GM12865 (cell line): Measurements from ENCODE around the gene SPATA16.

Experiments
- DNase-seq: peaks from one replicate; pipeline ENCODE4 v3.0.0; 2010; ENCODE audit warnings: low read depth
- H3K4me3 ChIP-seq: 2 replicates; pipeline ENCODE4 v1.5.1; 2011; ENCODE audit warnings: mild to moderate bottlenecking, low read depth, low read length, control low read depth
- TF ChIP-seq, protein P1 (sequence below): IDR thresholded peaks from 2 replicates; pipeline ENCODE4 v1.5.1; 2011; ENCODE audit warnings: low read length, control low read depth, low read depth, inconsistent platforms; ENCODE audit not compliant: insufficient read depth; ENCODE audit errors: missing control alignments

Gene SPATA16

DNA sequence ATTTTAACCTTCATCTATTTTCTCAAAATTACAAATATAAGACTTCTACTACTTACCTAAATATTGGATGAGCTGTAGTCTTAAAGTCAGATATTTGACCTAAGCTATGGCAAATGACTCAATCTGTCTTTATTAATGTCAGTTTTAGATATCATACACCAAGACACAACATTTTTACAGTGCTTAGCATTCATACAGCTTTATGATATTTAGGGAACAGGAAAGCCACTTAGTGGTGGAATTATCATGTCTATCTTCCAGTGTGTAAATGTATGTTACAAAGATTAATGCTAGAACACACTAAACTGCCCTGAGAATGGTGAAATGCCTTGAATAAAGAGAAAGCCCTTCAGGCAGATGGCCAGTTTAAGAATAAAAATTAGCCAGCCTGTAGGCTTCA is 135.0 kb downstream of the SPATA16 start:
- no peak overlapping the region for H3K4me3 ChIP-seq
- DNase-seq: no peak
- TF ChIP-seq, protein P1, sequence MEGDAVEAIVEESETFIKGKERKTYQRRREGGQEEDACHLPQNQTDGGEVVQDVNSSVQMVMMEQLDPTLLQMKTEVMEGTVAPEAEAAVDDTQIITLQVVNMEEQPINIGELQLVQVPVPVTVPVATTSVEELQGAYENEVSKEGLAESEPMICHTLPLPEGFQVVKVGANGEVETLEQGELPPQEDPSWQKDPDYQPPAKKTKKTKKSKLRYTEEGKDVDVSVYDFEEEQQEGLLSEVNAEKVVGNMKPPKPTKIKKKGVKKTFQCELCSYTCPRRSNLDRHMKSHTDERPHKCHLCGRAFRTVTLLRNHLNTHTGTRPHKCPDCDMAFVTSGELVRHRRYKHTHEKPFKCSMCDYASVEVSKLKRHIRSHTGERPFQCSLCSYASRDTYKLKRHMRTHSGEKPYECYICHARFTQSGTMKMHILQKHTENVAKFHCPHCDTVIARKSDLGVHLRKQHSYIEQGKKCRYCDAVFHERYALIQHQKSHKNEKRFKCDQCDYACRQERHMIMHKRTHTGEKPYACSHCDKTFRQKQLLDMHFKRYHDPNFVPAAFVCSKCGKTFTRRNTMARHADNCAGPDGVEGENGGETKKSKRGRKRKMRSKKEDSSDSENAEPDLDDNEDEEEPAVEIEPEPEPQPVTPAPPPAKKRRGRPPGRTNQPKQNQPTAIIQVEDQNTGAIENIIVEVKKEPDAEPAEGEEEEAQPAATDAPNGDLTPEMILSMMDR: no peak

DNA sequence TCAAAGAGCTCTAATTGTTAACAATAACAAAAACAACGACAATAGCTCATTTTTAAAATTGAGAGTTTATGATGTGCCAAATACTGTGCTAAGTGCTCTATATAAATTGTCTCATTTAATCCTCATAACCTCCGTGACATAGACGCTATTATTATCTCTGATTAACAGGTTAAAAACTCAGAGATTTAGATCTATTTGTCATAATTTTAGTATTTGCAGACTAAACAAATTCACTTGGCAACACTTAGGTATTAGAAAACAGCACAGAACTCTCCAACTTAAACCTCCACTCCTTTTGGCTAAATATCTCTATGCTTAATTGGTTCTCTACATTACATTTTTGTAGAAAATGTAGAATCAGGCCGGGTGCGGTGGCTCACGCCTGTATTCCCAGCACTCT is 136.4 kb downstream of the SPATA16 start:
- no peak for DNase-seq
- TF ChIP-seq, protein P1: no peak

DNA sequence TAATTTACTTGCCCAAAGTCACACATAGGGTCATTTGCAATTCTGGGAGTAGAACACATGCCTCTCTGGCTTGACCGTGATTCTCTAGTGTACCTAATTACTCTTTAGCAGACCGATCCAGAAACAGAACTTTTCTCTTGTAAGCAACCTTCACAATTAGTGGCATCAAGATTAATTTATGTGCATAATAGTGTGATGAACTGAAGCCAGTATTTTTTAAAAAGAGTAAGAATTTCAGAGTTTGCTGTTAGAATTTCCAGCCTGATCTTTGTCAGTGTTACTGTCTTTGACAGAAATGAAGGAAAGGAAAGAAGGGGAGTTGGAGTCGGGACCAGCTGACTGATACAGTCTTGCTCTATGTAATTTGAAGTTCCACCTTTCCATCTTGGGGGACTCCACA is 137.1 kb downstream of the SPATA16 start:
- TF ChIP-seq, protein P1: no peak
- no peak overlapping the region for H3K4me3 ChIP-seq
- no peak for DNase-seq

More for the DNA sequence above, 136.4 kb downstream of the SPATA16 start:
- no peak overlapping the region for H3K4me3 ChIP-seq

DNA sequence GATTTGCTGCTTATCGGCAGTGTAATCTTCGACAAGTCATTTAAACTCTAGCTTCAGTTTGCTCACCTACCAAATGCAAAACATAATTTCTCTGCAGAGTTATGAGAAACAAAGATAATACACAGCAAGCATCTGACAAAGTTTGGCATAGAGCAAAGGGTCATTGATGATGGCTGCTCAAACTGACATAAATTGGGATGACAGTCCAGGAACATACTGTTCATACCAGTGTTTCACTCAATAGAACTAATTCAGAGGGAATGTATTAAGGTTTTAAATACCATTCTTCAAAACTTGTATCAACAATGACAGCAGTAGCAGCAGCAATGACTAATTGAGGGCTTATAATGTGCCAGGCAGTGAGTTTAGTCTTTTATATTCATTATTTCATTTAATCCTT is 137.6 kb downstream of the SPATA16 start:
- no peak overlapping the region for H3K4me3 ChIP-seq
- TF ChIP-seq, protein P1: no peak
- DNase-seq: no peak

DNA sequence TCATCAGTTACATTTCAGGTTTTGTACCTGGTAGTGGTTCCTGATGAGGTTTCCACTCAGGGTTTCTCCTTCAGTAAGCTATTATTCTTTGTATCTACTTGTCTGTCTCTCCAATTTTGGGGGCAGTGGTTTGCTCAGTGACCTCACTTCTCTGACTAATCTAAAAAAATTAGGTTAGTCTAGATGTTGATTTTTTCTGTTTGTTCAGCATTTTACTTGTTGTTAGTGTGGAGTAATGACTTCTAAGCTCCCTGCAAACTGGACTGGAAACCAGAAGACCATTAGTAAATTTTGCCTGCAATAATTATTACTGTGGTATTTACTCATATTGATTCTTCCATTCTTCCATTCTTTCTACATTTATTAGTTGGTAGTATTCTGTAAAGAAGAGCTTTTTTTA is 139.4 kb downstream of the SPATA16 start:
- H3K4me3 ChIP-seq: no peak overlapping the region
- no peak for DNase-seq
- TF ChIP-seq, protein P1: no peak

DNA sequence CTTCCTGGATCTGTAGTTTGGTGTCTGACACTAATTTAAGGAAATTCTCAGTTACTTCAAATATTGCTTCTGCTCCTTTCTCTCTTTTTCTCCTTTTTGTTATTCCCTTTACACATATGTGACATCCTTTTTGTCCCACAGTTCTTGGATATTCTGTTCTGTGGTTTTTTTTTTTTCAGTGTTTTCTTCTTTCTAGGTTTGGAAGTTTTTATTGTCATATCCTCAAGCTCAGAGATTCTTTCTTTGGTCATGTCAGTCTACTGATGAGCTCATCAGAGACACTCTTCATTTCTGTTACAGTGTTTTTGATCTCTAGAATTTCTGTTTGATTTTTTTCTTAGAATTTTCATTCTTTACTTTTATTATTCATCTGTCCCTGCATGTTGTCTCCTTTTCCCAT is 140.5 kb downstream of the SPATA16 start:
- DNase-seq: no peak
- TF ChIP-seq, protein P1: no peak
- no peak overlapping the region for H3K4me3 ChIP-seq

DNA sequence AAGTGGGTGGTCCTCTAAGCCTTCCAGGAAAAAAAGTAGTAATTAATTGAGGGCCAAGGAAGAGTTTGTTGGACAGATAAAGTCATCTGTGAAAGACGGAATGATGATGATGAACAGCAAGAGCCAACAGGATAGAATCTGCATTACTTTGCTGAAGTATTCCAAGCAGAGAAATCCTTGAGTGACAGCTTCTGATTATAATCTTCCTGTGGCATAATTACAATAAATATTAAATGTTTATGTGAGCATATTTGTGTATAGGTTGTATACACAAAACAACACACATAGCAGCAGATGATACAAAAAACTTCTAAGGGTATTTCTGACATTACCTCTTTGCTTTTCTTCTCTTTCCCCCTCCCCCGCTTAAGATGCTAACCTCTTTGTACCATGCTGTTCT is 147.6 kb downstream of the SPATA16 start:
- TF ChIP-seq, protein P1: no peak
- no peak overlapping the region for H3K4me3 ChIP-seq
- no peak for DNase-seq
